Hepatocyte (in vitro differentiated cells): ENCODE measurements around the gene CFAP52.
A peak's percentile ranks its signal among the peaks of the same experiment; 100 is the strongest.
"Not testable (repeated sequence)": the region's sequence is repeated elsewhere in the genome, so short reads cannot be mapped to it uniquely, and the experiment has no call there.

Experiments
- EZH2 ChIP-seq: fragments of 200-600 bp; sonication (generic); IDR thresholded peaks from 2 replicates; pipeline ENCODE4 v1.6.1; 2016; ENCODE audit warnings: antibody characterized with exemption, mild to moderate bottlenecking, borderline replicate concordance
- TF ChIP-seq, protein P1 (sequence below): fragments of 200-600 bp; sonication (generic); IDR thresholded peaks from 2 replicates; pipeline ENCODE4 v1.5.1; 2016; ENCODE audit warnings: antibody characterized with exemption, mild to moderate bottlenecking; ENCODE audit not compliant: poor library complexity

DNA sequence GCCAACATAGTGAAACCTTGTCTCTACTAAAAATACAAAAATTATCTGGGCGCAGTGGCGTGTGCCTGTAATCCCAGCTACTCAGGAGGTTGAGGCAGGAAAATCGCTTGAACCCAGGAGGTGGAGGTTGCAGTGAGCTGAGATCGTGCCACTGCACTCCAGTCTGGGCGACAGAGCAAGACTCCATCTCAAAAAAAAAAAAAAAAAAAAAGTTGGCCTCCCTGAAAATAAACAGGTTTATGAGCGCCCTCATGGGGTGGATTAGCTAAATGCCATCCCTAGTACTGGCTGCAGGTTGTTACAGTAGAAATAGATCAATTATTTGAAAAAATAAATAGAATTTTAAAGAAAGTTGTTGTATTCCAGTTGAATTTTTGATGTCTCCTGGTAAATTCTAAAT lies 21.7 kb upstream of the CFAP52 start:
- TF ChIP-seq, protein P1, sequence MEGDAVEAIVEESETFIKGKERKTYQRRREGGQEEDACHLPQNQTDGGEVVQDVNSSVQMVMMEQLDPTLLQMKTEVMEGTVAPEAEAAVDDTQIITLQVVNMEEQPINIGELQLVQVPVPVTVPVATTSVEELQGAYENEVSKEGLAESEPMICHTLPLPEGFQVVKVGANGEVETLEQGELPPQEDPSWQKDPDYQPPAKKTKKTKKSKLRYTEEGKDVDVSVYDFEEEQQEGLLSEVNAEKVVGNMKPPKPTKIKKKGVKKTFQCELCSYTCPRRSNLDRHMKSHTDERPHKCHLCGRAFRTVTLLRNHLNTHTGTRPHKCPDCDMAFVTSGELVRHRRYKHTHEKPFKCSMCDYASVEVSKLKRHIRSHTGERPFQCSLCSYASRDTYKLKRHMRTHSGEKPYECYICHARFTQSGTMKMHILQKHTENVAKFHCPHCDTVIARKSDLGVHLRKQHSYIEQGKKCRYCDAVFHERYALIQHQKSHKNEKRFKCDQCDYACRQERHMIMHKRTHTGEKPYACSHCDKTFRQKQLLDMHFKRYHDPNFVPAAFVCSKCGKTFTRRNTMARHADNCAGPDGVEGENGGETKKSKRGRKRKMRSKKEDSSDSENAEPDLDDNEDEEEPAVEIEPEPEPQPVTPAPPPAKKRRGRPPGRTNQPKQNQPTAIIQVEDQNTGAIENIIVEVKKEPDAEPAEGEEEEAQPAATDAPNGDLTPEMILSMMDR = peak; percentile 35
- not testable (repeated sequence) for TF ChIP-seq EZH2
